ENCODE measurements around the gene PPP1R13B.

PPP1R13B gene

GRCh38 chr14:103879570-103880347 lies 32.4 kb upstream of the PPP1R13B start:
- H3K9me3 ChIP-seq (ENCODE audit: control insufficient read depth, low read length): no peaks in the 10 kb centered on the region
- no peak overlapping the region for H3K4me3 ChIP-seq (ENCODE audit: extremely low read depth, insufficient read depth, low read length, poor library complexity, severe bottlenecking)
- peaks cover 2% of the 10 kb centered on the region for H3K4me1 ChIP-seq (ENCODE audit: control insufficient read depth, insufficient read depth, low read length, poor library complexity, severe bottlenecking)
- 67 to 74% methylated on average over 29 to 33 of the region's 34 CpGs for whole genome bisulfite sequencing, 2 experiments (ENCODE audit: insufficient coverage in 2 of 2)
- H3K27ac ChIP-seq (ENCODE audit: low read depth, low read length, severe bottlenecking): no peak overlapping the region
- no peaks in the 10 kb centered on the region for H3K36me3 ChIP-seq (ENCODE audit: control insufficient read depth, insufficient read depth, low read length)

GRCh38 chr14:103879118-103879569 lies 31.8 kb upstream of the PPP1R13B start:
- no peak overlapping the region for H3K27ac ChIP-seq (ENCODE audit: low read depth, low read length, severe bottlenecking)
- H3K4me3 ChIP-seq (ENCODE audit: extremely low read depth, insufficient read depth, low read length, poor library complexity, severe bottlenecking): no peak overlapping the region
- WGBS, 2 experiments (ENCODE audit: insufficient coverage in 2 of 2): 92 to 95% methylated on average over 16 of the region's 16 CpGs
- H3K9me3 ChIP-seq (ENCODE audit: control insufficient read depth, low read length): no peaks in the 10 kb centered on the region
- H3K4me1 ChIP-seq (ENCODE audit: control insufficient read depth, insufficient read depth, low read length, poor library complexity, severe bottlenecking): peaks cover 2% of the 10 kb centered on the region
- no peaks in the 10 kb centered on the region for H3K36me3 ChIP-seq (ENCODE audit: control insufficient read depth, insufficient read depth, low read length)

- Histone ChIP-seq H3K4me3 (ENCODE audit: extremely low read depth, insufficient read depth, low read length, poor library complexity, severe bottlenecking) (no peak overlapping the region), H3K36me3 (ENCODE audit: control insufficient read depth, insufficient read depth, low read length) (no peaks in the 10 kb centered on the region), H3K27ac (ENCODE audit: low read depth, low read length, severe bottlenecking) (no peak overlapping the region), H3K9me3 (ENCODE audit: control insufficient read depth, low read length) (no peaks in the 10 kb centered on the region), H3K4me1 (ENCODE audit: control insufficient read depth, insufficient read depth, low read length, poor library complexity, severe bottlenecking) (peaks cover 2% of the 10 kb centered on the region)
- 92 to 96% methylated on average over 10 of the region's 11 CpGs for WGBS, 2 experiments (ENCODE audit: insufficient coverage in 2 of 2)
Observed at GRCh38 chr14:103878180-103878579, 30.8 kb upstream of the PPP1R13B start.

GRCh38 chr14:103875010-103875409 lies 27.6 kb upstream of the PPP1R13B start:
- 96 to 100% methylated on average over 4 to 5 of the region's 5 CpGs for WGBS, 2 experiments (ENCODE audit: insufficient coverage in 2 of 2)
- no peak overlapping the region for H3K27ac ChIP-seq (ENCODE audit: low read depth, low read length, severe bottlenecking)

GRCh38 chr14:103872481-103873113 lies 25.2 kb upstream of the PPP1R13B start:
- 75 to 82% methylated on average over 10 of the region's 12 CpGs for WGBS, 2 experiments (ENCODE audit: insufficient coverage in 2 of 2)
- H3K27ac ChIP-seq (ENCODE audit: low read depth, low read length, severe bottlenecking): no peak overlapping the region
- H3K9me3 ChIP-seq (ENCODE audit: control insufficient read depth, low read length): no peaks in the 10 kb centered on the region
- H3K4me3 ChIP-seq (ENCODE audit: extremely low read depth, insufficient read depth, low read length, poor library complexity, severe bottlenecking): no peak overlapping the region
- peaks cover 3% of the 10 kb centered on the region for H3K4me1 ChIP-seq (ENCODE audit: control insufficient read depth, insufficient read depth, low read length, poor library complexity, severe bottlenecking)
- no peaks in the 10 kb centered on the region for H3K36me3 ChIP-seq (ENCODE audit: control insufficient read depth, insufficient read depth, low read length)

More at GRCh38 chr14:103875010-103875409, 27.6 kb upstream of the PPP1R13B start:
- Histone ChIP-seq H3K4me1 (ENCODE audit: control insufficient read depth, insufficient read depth, low read length, poor library complexity, severe bottlenecking) (peaks cover 5% of the 10 kb centered on the region), H3K4me3 (ENCODE audit: extremely low read depth, insufficient read depth, low read length, poor library complexity, severe bottlenecking) (no peak overlapping the region), H3K36me3 (ENCODE audit: control insufficient read depth, insufficient read depth, low read length) (no peaks in the 10 kb centered on the region), H3K9me3 (ENCODE audit: control insufficient read depth, low read length) (no peaks in the 10 kb centered on the region)

- no peaks in the 10 kb centered on the region for H3K9me3 ChIP-seq (ENCODE audit: control insufficient read depth, low read length)
- WGBS, 2 experiments (ENCODE audit: insufficient coverage in 2 of 2): 51 to 56% methylated on average over 39 to 50 of the region's 53 CpGs
- H3K27ac ChIP-seq (ENCODE audit: low read depth, low read length, severe bottlenecking): no peak overlapping the region
- H3K36me3 ChIP-seq (ENCODE audit: control insufficient read depth, insufficient read depth, low read length): no peaks in the 10 kb centered on the region
- peaks cover 3% of the 10 kb centered on the region for H3K4me1 ChIP-seq (ENCODE audit: control insufficient read depth, insufficient read depth, low read length, poor library complexity, severe bottlenecking)
- H3K4me3 ChIP-seq (ENCODE audit: extremely low read depth, insufficient read depth, low read length, poor library complexity, severe bottlenecking): no peak overlapping the region
Observed at GRCh38 chr14:103871596-103872480, 24.5 kb upstream of the PPP1R13B start.

GRCh38 chr14:103870891-103871595 lies 23.7 kb upstream of the PPP1R13B start:
- Histone ChIP-seq H3K4me1 (ENCODE audit: control insufficient read depth, insufficient read depth, low read length, poor library complexity, severe bottlenecking) (peaks cover 3% of the 10 kb centered on the region), H3K36me3 (ENCODE audit: control insufficient read depth, insufficient read depth, low read length) (no peaks in the 10 kb centered on the region), H3K9me3 (ENCODE audit: control insufficient read depth, low read length) (no peaks in the 10 kb centered on the region), H3K27ac (ENCODE audit: low read depth, low read length, severe bottlenecking) (no peak overlapping the region), H3K4me3 (ENCODE audit: extremely low read depth, insufficient read depth, low read length, poor library complexity, severe bottlenecking) (no peak overlapping the region)
- WGBS, 2 experiments (ENCODE audit: insufficient coverage in 2 of 2): 93% methylated on average over 5 to 6 of the region's 8 CpGs

- Histone ChIP-seq H3K4me1 (ENCODE audit: control insufficient read depth, insufficient read depth, low read length, poor library complexity, severe bottlenecking) (peaks cover 3% of the 10 kb centered on the region), H3K36me3 (ENCODE audit: control insufficient read depth, insufficient read depth, low read length) (no peaks in the 10 kb centered on the region), H3K27ac (ENCODE audit: low read depth, low read length, severe bottlenecking) (no peak overlapping the region), H3K9me3 (ENCODE audit: control insufficient read depth, low read length) (no peaks in the 10 kb centered on the region), H3K4me3 (ENCODE audit: extremely low read depth, insufficient read depth, low read length, poor library complexity, severe bottlenecking) (no peak overlapping the region)
- 95% methylated on average over 8 of the region's 9 CpGs for WGBS, 2 experiments (ENCODE audit: insufficient coverage in 2 of 2)
Observed at GRCh38 chr14:103870144-103870876, 22.9 kb upstream of the PPP1R13B start.

GRCh38 chr14:103869406-103870143 lies 22.2 kb upstream of the PPP1R13B start:
- no peak overlapping the region for H3K4me3 ChIP-seq (ENCODE audit: extremely low read depth, insufficient read depth, low read length, poor library complexity, severe bottlenecking)
- peaks cover 3% of the 10 kb centered on the region for H3K4me1 ChIP-seq (ENCODE audit: control insufficient read depth, insufficient read depth, low read length, poor library complexity, severe bottlenecking)
- H3K36me3 ChIP-seq (ENCODE audit: control insufficient read depth, insufficient read depth, low read length): no peaks in the 10 kb centered on the region
- 89 to 92% methylated on average over 13 to 14 of the region's 14 CpGs for WGBS, 2 experiments (ENCODE audit: insufficient coverage in 2 of 2)
- H3K9me3 ChIP-seq (ENCODE audit: control insufficient read depth, low read length): no peaks in the 10 kb centered on the region
- no peak overlapping the region for H3K27ac ChIP-seq (ENCODE audit: low read depth, low read length, severe bottlenecking)

Data from mesodermal cell (in vitro differentiated cells).